Measurements from ENCODE around the gene ANKRD10. TPM values are rescaled to one million over a fixed set of nuclear protein-coding genes. Genes with fewer than 3 reads are reported as not detected.

ANKRD10 gene
- total RNA-seq, 1 experiment from 2014 or later = 44.7 TPM

DNA sequence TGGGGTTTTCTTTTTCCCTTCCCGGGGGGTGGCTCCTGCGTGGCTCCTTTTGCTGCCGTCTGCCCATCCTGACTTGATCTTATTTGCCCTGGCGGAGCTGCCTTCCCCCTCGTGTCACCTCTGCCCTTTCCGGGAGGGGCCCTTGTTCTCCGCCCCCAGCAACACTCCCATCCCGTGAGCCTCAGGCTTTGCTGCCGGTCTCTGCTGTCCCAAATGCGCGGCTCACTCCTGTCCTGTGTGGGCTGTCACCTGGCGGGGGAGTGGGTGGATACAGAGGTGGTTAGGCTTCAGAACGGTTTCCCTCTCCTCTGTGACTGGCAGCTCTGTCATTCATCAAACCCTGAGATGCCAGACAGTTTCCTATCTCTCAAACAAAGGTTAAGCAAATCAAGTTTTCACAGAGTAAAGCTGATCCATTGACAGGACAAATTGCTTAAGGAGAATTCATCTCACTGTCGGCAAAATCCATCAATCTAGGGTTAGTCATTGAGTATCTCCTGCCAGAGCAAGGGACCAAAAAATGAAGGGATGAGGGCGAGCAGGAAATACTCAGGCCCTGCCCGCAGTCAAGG is 84.0 kb downstream of the ANKRD10 start:
- DNase-seq (ENCODE audit: low read depth) = no peak

DNA sequence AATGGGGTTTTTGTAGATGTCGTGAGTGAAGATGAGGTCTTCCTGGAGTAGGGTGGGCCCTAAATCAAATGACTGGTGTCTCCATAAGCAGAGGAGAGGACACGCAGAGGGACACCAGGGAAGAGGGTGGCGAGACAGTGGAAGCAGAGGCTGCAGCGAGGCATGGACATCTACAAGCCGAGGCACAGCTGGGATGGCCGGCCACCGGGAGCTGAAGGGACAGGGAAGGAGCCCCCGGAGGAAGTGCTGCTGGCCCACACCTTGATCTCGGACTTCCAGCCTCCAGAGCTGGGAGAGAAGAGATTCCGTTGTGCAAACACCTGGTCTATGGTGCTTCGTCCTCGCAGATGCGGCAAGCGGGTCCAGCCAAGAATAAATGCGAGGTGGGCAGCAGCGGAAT is 84.5 kb downstream of the ANKRD10 start:
- DNase-seq (ENCODE audit: low read depth) = no peak

DNA sequence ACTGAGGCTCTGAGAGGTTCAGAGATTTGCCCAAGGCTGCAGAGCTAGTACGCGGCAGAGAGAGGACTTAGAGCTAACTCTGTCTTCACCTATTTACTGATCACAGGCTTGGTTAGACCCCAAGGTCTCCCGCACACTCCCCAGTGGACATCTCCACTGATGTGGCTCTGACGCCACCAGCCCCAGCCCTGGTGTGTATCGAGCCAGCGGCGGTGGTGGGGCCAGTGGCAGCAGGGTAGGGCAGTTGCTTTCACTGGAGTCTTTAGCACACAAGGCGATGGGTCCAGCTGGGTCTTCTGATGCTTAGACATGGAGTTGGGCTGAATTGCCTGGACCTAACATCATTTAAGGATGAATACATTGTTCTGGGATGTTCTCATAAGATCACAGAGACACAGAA is 85.4 kb downstream of the ANKRD10 start:
- no peak for DNase-seq (ENCODE audit: low read depth)

DNA sequence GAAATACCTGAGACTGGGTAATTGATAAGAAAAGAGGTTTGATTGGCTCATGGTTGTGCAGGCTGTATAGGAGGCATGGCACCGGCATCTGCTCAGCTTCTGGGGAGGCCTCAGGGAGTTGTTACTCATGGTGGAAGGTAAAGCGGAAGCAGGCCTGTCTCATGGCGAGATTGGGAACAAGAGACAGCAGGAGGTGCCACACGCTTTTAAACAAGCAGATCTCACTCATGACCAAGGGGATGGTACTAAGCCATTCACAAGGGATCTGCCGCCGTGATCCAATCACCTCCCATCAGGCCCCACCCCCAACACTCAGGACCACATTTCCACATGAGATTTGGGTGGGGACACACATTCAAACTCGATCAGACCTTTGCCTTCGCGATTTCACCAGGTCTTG is 86.2 kb downstream of the ANKRD10 start:
- no peak for DNase-seq (ENCODE audit: low read depth)

Other genes starting within 250 kb of the ANKRD10 start
- 35.1 and 40.3 TPM in 2 replicates for gene CARS2, start 209.0 kb downstream of the ANKRD10 start, total RNA-seq (2014; rRNA removed; shearing (Covaris generic))
- 11.8 and 12.1 TPM in 2 replicates for gene ING1, start 201.4 kb downstream of the ANKRD10 start, total RNA-seq (2014; rRNA removed; shearing (Covaris generic))
- 12.1 and 16.0 TPM in 2 replicates for gene ARHGEF7, start 200.2 kb upstream of the ANKRD10 start, total RNA-seq (2014; rRNA removed; shearing (Covaris generic))